GM18502 (cell line): ENCODE data around the gene HCRTR1.

Experiments
- ATAC-seq: cut with Tn5 transposase; IDR thresholded peaks from one replicate; pipeline ENCODE4 v1.9.1; 2021; ENCODE audit warnings: mild to moderate bottlenecking; ENCODE audit not compliant: unreplicated experiment, poor library complexity

The HCRTR1 gene

DNA sequence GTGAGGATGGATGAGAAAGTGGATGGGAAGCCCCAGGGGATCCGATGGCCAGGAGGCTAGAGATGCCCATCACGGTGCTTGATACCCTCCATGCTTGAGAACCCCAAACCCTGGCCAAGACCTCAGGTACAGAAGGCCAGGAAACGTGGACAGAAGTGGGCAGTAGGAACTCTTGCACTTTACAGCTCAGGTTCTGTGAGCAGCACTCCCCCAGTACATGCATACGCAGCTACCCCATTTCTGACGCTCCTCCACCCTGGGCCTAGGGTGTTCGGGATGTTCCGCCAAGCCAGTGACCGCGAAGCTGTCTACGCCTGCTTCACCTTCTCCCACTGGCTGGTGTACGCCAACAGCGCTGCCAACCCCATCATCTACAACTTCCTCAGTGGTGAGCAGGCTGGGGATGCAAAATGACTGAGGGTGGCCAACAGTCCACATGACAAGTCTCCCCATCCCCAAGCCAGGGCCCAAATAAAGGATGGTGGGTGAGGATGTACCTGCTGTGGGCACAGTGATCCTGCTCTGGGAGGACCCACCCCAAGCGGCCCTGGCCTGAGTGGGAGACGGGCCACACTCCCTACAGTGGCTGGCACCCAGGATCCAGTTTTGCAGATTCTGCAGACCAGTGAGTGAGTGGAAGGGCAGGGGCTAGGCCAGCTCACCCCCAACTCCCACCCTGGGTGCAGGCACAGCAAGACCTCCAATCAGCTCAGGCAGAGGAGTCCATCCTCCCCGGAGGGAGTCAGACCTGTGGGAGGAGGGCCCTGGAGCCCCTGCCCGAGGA lies 7.4 kb downstream of the HCRTR1 start:
- no peak for ATAC-seq

DNA sequence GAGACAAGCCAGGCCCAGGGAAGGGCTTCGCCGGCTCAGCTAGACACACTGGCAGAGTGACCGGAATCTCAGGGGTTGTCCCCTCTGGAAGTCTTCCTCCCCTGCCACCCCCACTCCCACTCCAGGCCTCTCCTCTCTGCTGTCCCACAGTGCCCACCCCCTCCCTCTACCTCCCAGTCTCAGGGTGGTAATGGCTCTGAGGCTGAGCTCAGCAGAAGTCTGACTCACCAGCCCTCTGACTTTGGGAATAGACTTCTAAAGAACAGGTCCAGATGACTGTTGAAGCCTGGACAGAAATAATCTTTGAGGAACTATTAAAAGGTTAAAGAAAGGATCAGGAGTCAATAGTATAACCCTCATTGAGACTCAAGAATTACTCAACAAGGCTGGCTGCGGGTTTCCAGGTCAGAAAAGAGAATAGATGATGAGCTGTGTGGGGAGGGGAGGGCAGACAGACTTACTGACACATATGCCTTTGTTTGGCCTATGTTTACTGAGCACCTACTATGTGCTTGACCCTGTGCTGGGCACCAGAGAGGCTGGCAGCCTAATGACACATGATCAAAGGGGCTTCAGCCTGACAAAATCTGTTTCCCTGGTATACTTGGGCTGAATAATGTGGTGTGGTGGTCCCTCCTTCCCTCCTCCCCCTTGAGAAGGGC lies 8.2 kb downstream of the HCRTR1 start:
- no peak for ATAC-seq

DNA sequence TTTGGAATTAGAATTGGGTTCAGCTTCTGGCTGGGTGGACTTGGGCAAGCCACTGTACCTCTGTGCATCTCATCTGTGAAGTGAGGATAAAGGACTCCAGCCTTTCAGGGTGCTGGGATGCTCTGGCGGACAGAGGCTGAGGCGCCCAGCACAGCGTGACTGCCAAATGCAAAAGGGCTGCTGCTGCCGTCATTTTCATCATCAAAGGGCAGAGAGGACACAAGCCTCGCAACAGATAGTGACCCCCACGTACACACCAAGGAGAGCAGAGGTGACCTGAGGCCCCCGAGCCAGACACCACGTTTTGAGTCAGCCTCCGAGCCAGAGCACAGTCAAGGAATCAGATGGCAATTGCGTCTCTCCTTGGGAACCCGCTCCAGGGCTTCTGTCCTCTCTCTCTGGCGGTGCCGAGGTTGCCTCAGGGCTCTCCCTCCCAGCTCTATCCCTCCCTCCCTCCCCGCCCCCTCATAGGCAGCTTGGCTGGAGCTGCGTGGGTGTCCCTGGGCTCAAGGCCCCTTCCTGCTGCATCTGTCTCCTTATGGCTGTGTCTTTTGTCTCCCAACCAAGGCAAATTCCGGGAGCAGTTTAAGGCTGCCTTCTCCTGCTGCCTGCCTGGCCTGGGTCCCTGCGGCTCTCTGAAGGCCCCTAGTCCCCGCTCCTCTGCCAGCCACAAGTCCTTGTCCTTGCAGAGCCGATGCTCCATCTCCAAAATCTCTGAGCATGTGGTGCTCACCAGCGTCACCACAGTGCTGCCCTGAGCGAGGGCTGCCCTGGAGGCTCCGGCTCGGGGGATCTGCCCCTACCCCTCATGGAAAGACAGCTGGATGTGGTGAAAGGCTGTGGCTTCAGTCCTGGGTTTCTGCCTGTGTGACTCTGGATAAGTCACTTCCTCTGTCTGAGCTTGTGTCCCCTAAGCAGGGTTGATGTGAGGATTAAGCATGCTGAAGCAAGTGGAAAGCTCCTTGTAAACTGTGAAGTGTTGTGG lies 9.0 kb downstream of the HCRTR1 start:
- ATAC-seq, result no peak

DNA sequence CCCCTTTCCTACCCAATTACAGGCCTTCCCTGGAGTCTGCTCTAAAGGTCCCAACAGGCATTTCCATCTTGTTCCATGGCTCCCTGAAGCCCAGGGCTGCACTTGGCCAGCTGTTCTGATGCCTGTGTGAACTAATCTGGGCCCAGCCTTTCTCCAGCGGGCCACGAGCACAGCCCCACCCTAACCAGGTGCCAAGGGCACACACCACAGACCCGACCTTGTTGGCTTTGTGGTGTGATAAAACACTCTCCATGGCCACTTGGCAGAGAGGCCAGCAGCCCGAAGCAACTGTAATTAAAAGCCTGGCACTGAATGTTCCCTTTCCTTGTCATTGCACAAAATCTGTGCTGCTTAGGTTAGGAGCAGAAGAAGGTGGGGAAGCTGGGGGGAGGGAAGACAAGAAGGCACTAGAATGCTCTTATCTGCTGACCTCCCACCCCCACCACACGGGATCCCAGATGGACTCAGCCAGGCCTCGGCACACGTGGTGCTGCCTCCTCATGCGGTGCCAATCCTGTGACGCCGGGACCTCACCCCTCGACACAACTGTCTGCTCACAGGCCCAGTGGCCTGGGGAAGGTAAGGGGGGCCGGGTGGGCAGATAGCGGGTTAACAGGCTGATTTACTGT lies 9.9 kb downstream of the HCRTR1 start:
- ATAC-seq, result no peak

DNA sequence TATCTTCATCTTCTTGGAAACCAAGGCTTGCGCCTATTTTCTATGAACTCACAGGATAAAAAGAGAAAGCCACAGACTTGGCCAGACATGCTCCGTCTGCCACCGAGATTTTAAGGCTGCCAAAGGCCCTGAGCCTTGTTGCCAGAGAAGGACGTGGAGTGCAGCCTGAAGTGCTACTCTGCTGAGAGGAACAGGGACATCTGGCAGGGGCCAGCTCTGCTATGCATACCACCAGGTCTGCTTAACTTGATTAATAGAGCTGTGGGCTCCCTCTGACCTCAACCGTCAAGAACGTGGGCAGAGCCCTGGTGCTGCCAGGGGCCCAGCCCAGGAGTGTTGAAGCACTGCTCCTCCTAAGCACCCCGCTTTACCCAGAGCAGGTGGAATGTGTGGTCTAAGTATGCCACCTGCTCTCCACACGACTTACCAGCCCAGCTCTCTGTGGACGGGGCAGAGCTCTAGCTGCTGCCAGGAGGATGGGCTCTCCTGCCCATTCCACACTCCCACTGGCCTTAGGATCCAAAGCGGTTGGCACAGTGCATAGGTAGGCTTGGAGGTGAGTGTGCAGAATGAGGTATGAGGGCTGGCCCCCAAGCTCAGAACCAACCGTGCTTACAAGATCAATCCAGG lies 10.6 kb downstream of the HCRTR1 start:
- no peak for ATAC-seq

DNA sequence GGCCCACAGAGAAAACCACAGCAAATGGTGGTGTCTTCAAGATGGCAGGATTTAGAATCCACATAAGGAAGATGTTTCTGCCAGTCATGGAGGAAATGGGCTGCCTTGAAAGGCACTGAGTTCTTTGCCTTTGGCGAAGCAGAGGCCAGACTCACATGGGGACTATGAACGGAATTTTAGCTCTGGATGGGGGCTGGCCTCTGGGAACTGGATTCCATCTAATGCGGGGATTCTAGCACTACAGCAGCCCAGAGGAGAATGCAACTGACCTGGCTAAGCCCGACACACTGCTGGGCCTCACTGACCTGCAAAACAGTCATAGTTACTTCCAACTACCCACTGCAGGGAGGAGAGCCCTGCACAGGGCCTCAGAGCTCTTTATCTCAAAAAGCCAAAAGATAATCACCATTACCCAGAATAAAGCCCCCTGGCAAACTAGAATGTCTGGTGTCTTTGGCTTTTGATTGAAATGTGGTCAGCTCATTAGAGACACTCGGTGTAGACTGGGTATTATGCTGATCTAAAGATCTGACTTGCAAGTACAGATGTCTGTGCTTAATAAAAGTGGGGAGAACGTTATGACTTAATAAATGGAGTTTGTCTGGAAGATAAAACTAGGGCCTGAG lies 11.6 kb downstream of the HCRTR1 start:
- no peak for ATAC-seq

DNA sequence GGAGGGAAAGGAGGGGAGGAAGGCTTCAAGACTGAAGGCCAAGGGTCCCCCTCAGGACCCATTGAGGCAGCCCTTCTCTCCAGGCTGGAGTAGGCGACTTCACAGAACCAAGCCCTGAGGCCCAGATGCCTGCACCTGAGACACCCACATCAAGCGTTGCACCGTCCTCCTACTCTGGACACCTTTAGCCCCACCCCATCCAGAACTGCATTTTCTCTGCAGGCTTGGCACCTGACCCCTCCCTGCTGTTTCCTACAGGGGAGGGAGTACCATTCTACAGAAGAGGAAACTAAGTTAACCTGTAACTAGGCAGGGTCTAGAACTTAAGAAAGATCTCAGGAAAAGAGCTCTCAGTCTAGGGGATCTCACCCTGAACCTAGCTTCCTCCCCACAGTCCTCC lies 15.2 kb downstream of the HCRTR1 start:
- ATAC-seq, result no peak

DNA sequence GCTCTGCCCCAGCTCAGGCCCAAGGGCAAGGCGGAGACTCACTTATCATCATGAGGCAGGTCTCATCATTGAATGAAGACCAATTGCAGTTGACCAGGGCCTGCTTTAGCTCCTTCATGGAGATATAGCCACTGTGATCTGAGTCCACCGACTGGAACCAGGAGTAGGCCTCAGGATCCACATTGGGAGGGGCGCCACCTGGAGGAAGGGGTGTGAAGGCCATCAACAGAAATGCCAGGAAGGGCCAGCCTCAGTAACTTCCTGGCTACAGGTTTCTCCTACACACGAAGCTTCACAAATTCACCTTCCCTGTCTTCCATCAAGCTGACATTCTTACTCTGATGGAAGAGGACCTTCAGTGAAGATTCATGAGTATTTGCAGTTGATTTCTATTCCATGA lies 15.6 kb downstream of the HCRTR1 start:
- ATAC-seq, result no peak

DNA sequence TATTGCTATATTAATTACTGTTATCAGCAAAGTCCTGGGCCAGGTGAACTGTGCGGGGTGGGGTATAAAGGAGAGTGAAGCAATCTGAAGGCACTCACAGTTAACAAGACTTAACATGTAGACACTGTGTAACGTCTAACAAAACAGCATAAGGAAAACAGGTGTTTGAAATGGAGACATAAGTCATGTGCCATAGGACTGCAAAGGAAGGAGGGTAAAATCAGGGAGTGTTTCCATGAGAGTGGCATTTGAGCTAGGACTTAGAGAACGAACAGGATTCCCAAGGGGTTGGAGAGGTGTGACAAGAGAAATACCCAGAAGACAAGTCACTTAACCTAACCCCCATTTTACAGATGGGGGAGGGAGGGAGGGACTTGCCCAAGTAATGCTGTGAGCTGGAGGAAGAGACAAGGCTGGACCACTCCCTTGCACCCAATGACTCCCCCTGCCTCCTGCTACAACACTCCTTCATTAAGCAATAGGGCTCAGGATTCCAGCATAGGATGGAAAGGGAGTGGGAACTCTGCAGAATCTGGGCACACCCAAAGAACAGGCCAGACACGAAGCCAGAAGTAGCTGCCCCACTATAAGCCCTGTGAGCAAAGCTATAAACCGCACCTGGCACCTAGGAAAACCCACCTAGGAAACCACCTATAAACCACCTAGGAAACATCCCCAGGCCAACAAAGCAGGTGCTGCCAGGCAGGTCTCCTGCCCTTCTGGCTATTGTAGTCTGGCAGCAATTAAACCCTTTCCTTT lies 20.6 kb downstream of the HCRTR1 start:
- no peak for ATAC-seq

DNA sequence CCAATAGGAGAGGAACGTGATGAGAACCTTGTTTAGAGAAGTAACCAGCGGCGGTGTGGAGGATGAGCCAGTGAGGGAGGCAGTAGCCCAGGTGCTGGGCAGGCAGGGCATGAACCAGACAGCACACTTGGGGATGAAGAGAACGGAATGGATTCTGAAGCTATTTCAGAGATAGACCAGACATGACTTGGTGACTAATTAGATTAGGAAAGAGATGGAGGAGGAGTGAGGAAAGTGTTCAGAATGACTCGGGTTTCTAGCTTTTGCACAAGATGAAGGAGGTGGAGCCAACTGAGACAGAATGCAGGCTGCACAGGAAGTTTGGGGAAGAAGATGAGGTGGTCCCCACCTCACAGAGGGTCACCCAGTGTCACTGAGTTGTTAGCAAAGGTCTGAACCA lies 22.1 kb downstream of the HCRTR1 start:
- no peak for ATAC-seq

DNA sequence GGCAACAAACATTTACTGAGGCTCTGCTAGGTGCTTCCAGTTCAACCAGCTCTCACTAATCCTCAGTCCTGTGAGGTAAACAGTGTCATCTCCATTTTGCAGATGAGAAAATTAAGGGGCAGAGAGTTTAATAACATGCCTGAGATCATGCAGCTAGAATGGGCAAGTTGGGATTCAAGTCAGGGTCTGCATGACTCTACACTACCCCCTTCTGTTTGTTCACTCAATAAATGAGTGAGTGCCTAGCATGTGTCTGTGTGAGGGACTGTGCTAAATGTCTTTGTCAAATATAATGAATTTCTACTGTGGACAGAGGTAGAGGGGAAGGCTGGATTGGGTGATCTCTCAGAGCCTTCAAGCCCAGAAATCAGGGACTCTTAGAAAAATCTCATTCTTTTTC lies 22.7 kb downstream of the HCRTR1 start:
- no peak for ATAC-seq

DNA sequence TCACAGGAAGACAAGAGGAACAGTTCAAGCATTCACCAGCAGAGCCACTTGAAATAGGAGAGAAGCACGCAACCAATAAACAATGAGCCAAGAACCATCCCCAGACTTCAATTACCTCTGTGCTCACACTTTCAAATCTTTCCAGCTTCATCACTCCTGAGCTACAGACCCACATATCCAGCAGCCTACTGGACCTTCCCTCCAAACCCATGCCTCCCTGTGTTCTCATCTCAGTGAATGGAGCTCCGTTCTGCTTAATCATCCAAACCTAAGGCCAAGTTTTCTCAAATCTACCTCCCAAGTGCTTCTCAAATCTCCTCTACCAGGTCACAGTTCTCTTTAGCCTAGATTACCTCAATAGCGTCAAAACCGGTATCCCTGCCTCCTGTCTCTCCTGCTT lies 23.5 kb downstream of the HCRTR1 start:
- no peak for ATAC-seq

DNA sequence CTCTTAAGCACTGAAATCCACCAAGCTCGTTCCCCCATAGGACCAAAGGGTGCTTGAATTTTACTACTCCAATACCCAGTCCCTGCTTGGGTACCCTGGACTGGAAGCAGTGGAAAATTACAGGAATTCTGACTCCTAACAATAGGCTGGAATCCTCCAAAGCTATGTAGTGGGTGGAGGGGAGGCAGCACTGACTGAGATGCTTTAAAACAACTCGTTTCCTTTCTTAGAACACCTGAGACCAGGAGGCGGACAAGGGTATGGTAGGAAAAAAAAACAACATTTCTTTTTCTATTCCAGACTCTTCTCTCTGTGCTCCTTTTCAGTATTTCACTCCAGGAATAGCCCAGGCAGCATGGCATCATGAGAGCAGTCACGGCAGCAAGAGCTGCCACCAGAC lies 24.9 kb downstream of the HCRTR1 start:
- no peak for ATAC-seq

DNA sequence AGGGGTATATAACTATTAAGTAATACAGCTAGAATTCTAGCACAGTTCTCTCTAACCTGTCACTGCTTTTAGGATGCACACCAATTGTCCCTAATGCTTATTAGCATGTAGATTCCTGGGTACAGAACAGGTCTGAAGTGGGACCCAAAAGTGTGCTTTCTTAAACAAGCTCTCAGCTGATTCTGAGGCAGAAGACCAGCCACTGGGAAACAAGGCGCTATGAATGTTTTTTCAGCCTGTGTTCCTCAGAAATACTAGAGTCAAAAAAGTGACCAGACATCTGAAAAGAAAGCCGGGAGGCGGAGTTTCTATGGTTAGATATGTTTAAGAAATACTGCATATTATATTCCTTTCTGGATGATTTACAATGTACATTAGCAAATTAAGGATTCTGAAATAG lies 25.4 kb downstream of the HCRTR1 start:
- no peak for ATAC-seq

DNA sequence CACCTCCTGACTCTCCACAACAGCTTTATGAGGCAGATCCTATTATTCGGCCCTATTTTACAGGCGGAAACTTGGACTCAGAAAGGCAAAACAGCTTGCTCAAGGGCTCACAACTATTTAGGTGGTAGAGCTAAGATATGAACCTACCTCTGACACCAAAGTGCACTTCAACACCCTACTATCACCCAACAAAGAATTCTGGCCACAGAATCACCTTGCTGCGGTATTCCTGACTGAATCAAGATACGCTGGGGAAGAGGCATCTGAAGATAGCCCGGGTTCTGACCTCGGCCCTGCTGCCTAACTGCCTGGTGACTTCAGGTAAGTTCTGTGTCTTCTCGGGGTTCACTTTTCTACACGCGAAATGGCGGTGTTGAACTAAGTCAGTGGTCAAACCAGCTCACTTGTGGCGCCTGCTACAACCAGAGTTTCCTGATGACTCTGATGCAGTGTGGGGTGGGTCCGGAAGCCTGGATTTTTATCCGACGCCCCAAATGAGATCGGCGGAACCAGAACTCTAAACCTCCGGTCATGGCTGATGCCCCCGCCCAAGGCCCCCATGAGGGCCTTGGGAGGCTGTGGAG lies 26.6 kb downstream of the HCRTR1 start:
- peak; percentile 16 for ATAC-seq

DNA sequence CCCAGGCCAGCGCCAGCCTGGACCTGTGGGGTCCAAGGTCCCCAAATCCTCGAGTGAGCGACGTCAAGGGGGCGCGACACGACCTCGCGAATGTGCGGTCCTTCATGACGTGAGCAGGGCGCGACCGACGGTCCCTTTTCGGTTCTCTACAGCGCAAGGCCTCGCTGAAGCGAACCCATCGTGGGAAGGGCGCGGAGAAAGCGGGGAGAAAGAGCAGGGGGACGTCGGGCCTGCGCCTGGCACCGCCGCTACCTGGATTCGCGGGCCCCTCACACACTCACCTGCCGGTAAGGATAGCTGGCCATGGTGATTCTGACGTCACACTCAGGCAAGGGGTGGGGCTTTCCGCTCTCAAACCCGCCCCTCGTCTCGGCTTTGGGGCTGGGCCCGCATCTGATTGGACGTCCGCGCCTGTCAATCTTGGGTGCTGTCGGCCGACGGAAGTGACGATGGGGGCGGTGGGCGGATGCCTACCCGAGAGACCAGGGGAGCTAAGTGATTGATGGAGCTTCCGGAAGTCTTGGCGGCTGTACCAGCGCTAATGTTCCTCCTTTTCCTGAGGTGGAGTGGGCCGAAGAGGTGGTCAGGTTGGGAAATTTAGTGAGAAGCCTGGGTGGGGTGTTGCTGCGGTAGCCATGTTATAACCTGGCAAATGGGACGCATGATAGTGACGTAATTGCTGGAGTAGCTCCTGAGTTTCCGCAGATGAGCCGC lies 27.2 kb downstream of the HCRTR1 start, which contains the start of gene PEF1:
Gene PEF1, minus strand, starts transcription at position 317 of the 714 bp plus-strand sequence. Its CDS starts 12 bp downstream, at position 305.
- peak; percentile 88 for ATAC-seq

DNA sequence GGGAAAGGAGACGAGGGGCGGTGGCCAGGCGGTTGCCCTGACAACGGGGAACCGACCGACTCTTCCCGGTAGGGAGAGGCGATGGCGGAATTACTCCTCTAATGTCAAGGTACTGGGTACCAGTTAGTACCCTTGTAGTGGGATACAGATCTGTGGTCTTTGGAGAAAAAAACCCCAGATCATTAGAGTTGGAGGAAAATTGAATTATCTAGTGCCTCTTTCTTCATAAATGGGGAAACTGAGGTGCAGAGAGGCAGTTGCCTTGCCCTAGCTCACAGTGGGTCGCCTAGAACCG lies 27.7 kb downstream of the HCRTR1 start:
- no peak for ATAC-seq
